ENCODE data around the gene NMNAT2. TPM values are rescaled to one million over a fixed set of nuclear protein-coding genes. Genes with fewer than 3 reads are reported as not detected.
"Not testable (repeated sequence)": the region's sequence is repeated elsewhere in the genome, so short reads cannot be mapped to it uniquely, and the experiment has no call there.

NMNAT2 gene
- polyA plus RNA-seq, 4 donors = 3.0 to 12.9 (median 4.8) TPM

GRCh38 chr1:183273984-183274383 is 144.2 kb downstream of the NMNAT2 start:
- DNase-seq (ENCODE audit: low read depth in 4 of 4, low spot score in 3 of 4) = not testable (repeated sequence)

DNA sequence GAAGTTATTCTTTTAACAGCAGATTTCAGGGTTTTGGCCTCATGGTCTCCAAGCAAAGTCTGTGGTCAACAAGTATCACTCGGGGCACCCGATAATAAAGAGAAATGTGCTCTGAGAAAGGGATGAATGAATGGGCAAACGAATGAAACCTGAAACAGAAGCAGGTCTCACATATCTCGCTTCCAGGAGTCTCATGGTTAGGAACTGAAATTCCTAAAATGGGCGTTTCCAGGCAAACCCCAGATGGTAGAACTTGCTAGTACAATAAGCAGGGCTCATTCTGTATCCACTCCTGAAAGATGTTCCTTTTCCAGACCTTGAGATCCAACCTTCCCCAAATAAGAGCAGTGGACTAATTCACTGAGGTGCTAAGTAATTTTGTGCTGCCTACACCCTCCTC is 144.9 kb downstream of the NMNAT2 start:
- DNase-seq (ENCODE audit: low read depth in 4 of 4, low spot score in 3 of 4) = no peak

GRCh38 chr1:183272390-183272848 is 145.8 kb downstream of the NMNAT2 start:
- no peak for DNase-seq (ENCODE audit: low read depth in 4 of 4, low spot score in 3 of 4)

- no peak for DNase-seq (ENCODE audit: low read depth in 4 of 4, low spot score in 3 of 4)
Measured at GRCh38 chr1:183270541-183271141, 147.5 kb downstream of the NMNAT2 start.

- no peak for DNase-seq (ENCODE audit: low read depth in 4 of 4, low spot score in 3 of 4)
Measured at GRCh38 chr1:183267646-183268431, 150.3 kb downstream of the NMNAT2 start.

DNA sequence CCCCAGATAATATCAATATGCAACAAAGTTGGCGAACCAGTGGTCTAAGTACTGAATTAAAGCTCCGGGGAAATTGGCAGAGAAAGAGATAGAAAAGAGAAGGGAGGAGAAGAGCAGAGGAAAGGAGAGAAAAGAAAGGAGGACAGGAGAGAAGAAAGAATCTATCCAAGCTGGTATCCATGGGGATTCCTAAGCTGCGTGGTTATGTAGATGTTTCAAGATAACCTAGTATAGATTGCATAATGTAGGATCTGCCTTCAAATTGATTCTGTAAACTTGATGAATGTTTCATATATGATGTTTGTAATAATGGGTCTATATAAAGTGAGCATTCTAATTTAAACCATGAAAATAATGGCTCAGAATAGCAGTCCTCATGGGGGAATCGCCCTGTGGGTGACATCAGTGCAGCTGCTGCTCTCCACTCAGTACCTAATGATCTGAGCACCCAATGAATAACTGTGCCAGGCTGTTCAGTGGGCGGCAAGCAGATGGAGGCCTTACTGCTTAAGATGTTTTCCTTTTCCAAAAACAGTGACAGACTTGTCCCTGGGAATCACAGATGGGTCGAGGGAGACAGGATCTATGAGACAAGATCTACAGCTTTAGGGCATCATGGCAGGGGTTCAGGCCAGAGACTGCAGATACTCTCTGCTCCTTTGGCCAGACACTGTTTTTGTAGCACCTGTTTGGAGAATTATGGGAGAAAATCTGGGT is 154.1 kb downstream of the NMNAT2 start:
- no peak for DNase-seq (ENCODE audit: low read depth in 4 of 4, low spot score in 3 of 4)

GRCh38 chr1:183262628-183263200 is 155.5 kb downstream of the NMNAT2 start:
- no peak for DNase-seq (ENCODE audit: low read depth in 4 of 4, low spot score in 3 of 4)

DNA sequence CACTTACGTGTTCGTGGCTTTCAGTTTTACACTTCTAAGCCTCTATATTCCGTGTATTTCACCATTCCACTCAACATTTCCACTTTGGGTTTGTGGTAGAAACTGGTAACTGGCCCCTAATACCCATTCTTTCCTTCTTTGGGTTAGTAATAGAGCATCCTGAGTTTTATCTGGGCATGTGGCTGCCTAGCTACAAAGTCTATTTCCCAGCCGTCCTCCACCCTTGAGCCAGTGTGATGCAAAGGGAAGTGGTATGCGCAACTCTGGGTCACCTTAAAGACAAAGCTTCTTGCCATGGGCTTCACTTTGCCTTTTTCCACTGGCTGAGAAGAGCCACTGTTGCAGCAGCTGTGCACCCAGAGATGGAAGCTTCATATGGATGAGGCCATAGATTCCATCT is 158.3 kb downstream of the NMNAT2 start:
- no peak for DNase-seq (ENCODE audit: low read depth in 4 of 4, low spot score in 3 of 4)

- DNase-seq (ENCODE audit: low read depth in 4 of 4, low spot score in 3 of 4) = no peak
Measured at GRCh38 chr1:183255073-183255472, 163.1 kb downstream of the NMNAT2 start.

DNA sequence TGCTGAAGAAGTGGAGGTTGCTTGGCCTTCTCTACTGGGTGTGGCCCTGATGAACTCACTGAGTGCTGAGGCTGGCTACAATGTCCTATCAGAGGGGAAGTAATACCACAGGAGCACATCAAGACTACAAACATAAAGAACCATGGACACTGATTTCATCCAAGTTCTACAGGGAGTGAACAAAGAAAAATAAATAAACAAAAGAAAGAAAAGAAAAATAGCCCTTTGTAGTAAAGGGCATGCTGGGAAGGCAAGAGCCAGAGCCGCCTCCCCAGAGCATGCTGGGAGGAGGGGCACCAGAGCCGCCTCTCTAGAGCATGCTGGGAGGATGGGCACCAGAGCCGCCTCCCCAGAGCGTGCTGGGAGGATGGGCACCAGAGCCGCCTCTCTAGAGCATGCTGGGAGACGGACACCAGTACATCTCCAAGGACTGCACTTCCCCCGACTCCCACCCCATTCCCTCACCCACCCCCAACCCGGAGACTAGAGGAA is 166.2 kb downstream of the NMNAT2 start:
- DNase-seq (ENCODE audit: low read depth in 4 of 4, low spot score in 3 of 4) = no peak

GRCh38 chr1:183251101-183251958 is 166.8 kb downstream of the NMNAT2 start:
- no peak for DNase-seq (ENCODE audit: low read depth in 4 of 4, low spot score in 3 of 4)

DNA sequence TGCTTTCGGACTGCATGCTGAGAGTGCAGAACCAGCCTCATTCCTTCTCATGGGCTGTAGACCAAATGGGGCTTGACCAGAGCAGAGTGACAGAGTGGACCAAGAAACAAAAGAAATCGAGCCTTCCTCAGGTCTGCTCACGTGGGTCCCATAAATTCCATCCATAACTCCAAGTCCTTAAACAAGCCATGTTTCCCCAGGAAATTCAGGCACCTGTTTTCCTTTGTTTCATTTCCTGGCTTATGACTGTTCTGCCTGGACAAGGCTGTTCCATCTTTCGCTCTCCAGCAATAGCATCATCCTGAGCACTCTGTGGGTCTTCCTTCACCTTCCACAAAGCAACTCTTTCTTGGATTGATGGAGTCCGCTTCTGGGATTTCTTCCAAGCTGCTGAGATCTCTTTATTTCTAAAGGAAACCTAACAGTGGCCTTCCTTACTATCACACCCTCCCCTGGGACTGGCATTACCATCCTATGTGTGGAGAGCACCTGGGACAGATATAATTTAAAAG is 168.2 kb downstream of the NMNAT2 start:
- DNase-seq (ENCODE audit: low read depth in 4 of 4, low spot score in 3 of 4) = no peak

DNA sequence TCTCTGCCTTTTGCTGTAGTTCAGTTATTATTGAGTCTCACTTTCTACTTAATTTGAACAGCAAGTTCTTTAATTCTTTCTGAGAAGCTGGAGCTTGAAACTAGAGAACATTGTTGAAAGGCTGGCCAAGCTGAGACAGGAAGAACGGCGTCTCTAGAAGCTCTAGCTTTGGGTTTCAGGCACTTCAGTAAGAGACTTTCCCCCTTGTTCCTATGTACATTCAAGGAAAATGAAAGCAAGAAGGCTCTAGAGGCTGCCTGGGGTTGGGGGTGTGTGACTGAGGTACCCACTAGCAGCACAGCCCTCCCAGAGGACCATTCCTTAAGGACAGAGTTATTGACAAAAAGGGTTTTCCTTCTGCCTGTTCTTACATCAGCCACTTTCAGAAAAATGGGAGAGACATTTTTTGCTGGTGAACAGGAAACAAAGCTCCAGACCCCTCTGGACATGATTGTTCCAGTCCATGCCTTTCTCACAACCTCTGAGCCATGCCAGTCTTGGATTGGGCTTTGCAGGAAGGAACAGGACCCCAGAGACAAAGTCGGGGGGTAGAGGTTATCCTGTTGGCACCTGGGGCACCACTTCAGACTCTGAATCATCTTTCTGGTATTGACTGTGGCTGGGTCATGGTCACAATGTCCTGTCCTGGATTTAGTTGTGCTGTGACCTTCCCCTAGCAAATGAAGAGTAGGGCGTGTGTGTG is 169.0 kb downstream of the NMNAT2 start:
- no peak for DNase-seq (ENCODE audit: low read depth in 4 of 4, low spot score in 3 of 4)

- no peak for DNase-seq (ENCODE audit: low read depth in 4 of 4, low spot score in 3 of 4)
Measured at GRCh38 chr1:183247931-183248330, 170.2 kb downstream of the NMNAT2 start.

DNA sequence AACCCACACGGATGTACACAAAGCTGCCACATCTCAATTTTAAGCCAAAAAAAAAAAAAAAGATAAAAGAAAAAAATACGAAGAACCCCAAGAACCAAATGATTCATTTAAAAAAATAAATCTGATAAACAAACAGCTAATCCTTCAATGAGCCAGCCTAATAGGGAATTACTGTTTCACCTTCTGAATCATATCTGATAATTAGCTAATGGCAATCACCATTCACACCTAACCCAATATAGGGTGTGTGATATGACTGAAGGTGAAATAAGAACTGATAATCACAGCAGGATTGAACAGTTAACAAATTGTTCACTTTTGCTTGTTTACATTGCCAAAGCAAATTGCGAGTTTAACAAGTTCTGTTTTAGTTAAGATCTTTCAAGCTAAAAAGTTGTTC is 170.7 kb downstream of the NMNAT2 start:
- no peak for DNase-seq (ENCODE audit: low read depth in 4 of 4, low spot score in 3 of 4)

GRCh38 chr1:183247066-183247465 is 171.1 kb downstream of the NMNAT2 start:
- DNase-seq (ENCODE audit: low read depth in 4 of 4, low spot score in 3 of 4) = no peak

DNA sequence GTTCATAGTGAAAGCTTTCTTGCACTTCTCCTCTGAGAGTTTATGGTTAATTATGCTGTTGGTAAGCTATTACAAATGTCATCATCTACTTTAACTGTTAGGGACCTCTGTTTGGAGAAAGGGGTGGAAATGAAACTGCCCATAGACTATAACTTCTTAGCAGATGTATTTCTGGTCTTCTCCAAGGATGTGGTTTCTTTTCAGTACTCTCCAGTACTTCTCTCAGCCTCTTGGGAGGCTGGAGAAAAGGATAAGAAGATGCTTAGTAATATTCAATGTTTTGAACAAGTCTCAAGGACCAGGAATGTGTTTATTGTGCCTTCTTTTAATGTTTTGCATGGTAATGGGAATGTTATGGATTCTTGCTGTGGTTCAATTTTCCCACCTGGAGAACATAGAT is 171.7 kb downstream of the NMNAT2 start:
- DNase-seq (ENCODE audit: low read depth in 4 of 4, low spot score in 3 of 4) = no peak

DNA sequence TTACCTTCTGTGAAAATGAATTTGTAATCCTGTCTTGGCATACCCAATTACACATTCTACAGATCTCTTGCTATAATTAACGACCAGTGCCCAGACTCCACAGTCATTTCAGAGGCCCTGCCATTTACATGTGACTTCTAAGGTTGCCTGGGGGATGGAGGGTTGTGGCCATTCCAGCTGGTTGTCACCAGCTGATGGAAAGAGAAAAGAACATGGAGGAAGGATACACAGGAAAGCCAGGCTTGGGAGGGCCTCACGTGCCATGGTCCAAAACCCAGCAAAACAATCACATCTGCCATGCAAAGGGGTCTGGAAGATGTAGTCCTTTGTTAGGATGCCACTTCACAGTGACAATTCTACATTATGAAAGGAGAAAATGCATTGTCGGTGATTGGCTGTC is 172.8 kb downstream of the NMNAT2 start:
- no peak for DNase-seq (ENCODE audit: low read depth in 4 of 4, low spot score in 3 of 4)

- DNase-seq (ENCODE audit: low read depth in 4 of 4, low spot score in 3 of 4) = no peak
Measured at GRCh38 chr1:183244466-183244865, 173.7 kb downstream of the NMNAT2 start.

Measured in left renal pelvis (tissue), 4 donors.